ENCODE data around the gene CEACAM6. TPM values are rescaled to one million over a fixed set of nuclear protein-coding genes. Genes with fewer than 3 reads are reported as not detected.

The CEACAM6 gene
- total and polyA plus RNA-seq, 2 experiments from 2014 or later, result not detected

DNA sequence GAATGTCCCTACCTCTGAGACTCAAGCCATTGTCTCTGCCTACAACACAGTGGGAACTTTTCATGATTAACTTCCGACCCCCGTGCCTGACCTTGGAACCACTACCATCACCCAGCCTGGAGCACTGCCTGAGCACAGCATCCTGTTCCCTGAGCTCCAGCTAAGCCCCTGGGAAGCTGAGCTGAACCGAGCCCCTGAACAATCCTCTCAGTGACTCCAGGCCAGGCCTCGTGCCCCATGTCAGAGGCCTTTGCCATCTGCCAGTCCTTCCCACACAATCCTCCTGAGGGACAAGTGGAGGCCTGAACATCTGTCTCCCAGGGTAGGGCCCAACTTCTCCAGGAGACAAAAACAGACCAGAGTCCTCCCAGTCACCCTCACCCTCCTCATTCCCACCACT lies 58.6 kb downstream of the CEACAM6 start (continued):
- TF ChIP-seq ZNF462 (CRISPR knock-in tag; IDR thresholded peaks at IDR 0.05) (no peak), NANOG (IDR thresholded peaks at IDR 0.05; ENCODE audit: borderline replicate concordance) (no peak), ETS1 (IDR thresholded peaks at IDR 0.05) (no peak), EZH2phosphoT487 (IDR thresholded peaks at IDR 0.05; ENCODE audit: unreplicated experiment) (no peak)

DNA sequence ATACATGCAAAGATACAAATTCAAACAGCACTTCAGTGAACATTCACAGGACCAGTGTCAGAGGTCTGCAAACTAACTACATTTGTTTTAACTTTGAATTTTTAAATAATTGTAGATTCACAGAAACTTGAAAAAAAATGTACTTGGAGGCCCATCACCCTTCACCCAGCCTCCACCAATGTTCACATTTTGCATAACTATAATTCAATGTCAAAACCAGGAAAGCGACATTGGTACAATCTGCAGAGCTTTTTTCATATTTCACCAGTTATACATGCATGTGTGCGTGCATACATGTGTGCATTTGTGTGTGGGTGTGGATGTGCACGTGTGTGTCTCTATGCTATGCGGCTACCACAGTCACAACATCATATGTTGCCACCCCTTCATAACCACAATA lies 60.0 kb downstream of the CEACAM6 start:
- H2AFZ ChIP-seq, result no peak overlapping the region
- H3F3A ChIP-seq (replicated peaks; ENCODE audit: low read depth), result no peaks in the 10 kb centered on the region
- H3K4me3 Mint-ChIP-seq, result no peak overlapping the region
- H3K4me1 ChIP-seq (ENCODE audit: insufficient read depth), result no peaks in the 10 kb centered on the region
- no peaks in the 10 kb centered on the region for H4K20me1 ChIP-seq (replicated peaks; ENCODE audit: insufficient read depth)
- DNase-seq (ENCODE audit: low spot score) (no peak), ATAC-seq (no peak)
- peaks cover 8% of the 10 kb centered on the region for H3K27me3 Mint-ChIP-seq (ENCODE audit: insufficient read depth, low read depth, poor library complexity)
- H3K4me3 ChIP-seq, result no peak overlapping the region
- no peak overlapping the region for H3K27ac ChIP-seq (ENCODE audit: low read depth)
- H3K9me3 Mint-ChIP-seq, result no peaks in the 10 kb centered on the region
- no peaks in the 10 kb centered on the region for H3K9me2 ChIP-seq (ENCODE audit: insufficient read depth)
- H3K27me3 ChIP-seq (ENCODE audit: insufficient read depth), result no peaks in the 10 kb centered on the region
- no peaks in the 10 kb centered on the region for H3K4me1 Mint-ChIP-seq
- H3K79me2 ChIP-seq (replicated peaks; ENCODE audit: insufficient read depth), result no peaks in the 10 kb centered on the region
- H3K27ac Mint-ChIP-seq, result no peak overlapping the region
- no peak overlapping the region for H3K4me2 ChIP-seq
- no peaks in the 10 kb centered on the region for H3K36me3 ChIP-seq (ENCODE audit: insufficient read depth)
- no peaks in the 10 kb centered on the region for H3K36me3 Mint-ChIP-seq (ENCODE audit: low read depth)
- TF ChIP-seq CREB1 (CRISPR knock-in tag; IDR thresholded peaks at IDR 0.05; ENCODE audit: low read depth) (no peak), ZNF462 (CRISPR knock-in tag; IDR thresholded peaks at IDR 0.05) (no peak), POLR2AphosphoS5 (IDR thresholded peaks at IDR 0.05; ENCODE audit: low read depth) (no peak), EZH2phosphoT487 (IDR thresholded peaks at IDR 0.05; ENCODE audit: unreplicated experiment) (no peak), ETS1 (IDR thresholded peaks at IDR 0.05) (no peak), JUNB (IDR thresholded peaks at IDR 0.05; ENCODE audit: unreplicated experiment) (no peak)

Measured in GM23338 (cell line).